H1 (cell line): ENCODE results near the gene TDRD9. TPM values are rescaled to one million over a fixed set of nuclear protein-coding genes. Genes with fewer than 3 reads are reported as not detected.

Source experiments
- CHD1 ChIP-seq: IDR thresholded peaks from 2 replicates; pipeline ENCODE4 v1.6.1; 2012; ENCODE audit warnings: low read depth, low read length, improper control_type of control experiment
- SRF ChIP-seq: IDR thresholded peaks from 2 replicates; pipeline ENCODE4 v1.6.1; 2011; ENCODE audit warnings: mild to moderate bottlenecking, low read depth, low read length, moderate library complexity
- TAF7 ChIP-seq: optimal IDR thresholded peaks from 2 replicates; pipeline ENCODE3; 2011; ENCODE audit warnings: low read depth, mild to moderate bottlenecking, inconsistent platforms, low read length, moderate library complexity, borderline replicate concordance
- polyA plus RNA-seq, 7 experiments: library from polyadenylated mRNA; depleted of rRNA in 3 of 7; stranded (reverse) in 5 of 7; unstranded in 2 of 7; fragments of >200 nt in 5 of 7; fragments of 200-250 nt in 2 of 7; gene quantifications; 1 replicate in 5 of 7; 2 replicates in 1 of 7; 4 replicates in 1 of 7; pipeline versions ENCODE4 v1.2.1 to v1.2.3, GENCODE V29; 2011 to 2013; ENCODE audit warnings: missing spikeins in 2 of 7, mixed read lengths in 2 of 7
- total RNA-seq: library from RNA; stranded (reverse); fragmentation: NEBNext Ultra II Directional; extraction: Animal tissue kit (Norgen Biotek cat#: 25700); gene quantifications from 2 replicates; pipeline ENCODE4 v1.2.1, GENCODE V29; 2021
- TF ChIP-seq, protein P1 (sequence below): IDR thresholded peaks from 2 replicates; pipeline ENCODE4 v1.6.1; 2012; ENCODE audit warnings: inconsistent platforms
- TF ChIP-seq, protein P2 (sequence below): fragments of 300-600 bp; sonication (generic); IDR thresholded peaks from 2 replicates; pipeline ENCODE4 v1.7.1; 2012; ENCODE audit warnings: low read length, moderate library complexity, mild to moderate bottlenecking, inconsistent platforms; ENCODE audit not compliant: insufficient replicate concordance

Gene TDRD9
- total and polyA plus RNA-seq, 2 of the 8 experiments (the other 6 are each of a cell fraction or from before 2014, with no cell fraction given) = not detected

DNA sequence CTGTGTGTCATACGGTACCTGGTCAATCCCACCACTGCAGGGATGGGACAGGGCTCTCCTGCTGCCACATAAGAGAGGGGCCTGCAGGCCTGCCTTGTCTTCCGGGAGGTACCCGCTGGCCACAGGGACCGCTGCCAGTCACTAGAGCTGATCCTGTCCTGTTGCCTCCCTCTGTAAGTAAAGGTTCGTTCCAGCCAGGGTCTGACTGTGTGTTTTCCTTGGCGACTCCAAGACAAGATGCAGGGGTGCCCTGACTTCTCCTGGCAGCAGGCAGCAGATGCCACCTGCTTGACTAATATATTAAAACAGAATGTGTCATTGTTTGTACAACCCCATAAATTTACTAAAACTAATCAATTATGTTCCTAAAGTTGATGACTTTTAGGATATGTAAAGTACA lies 115.8 kb downstream of the TDRD9 start (continued):
- TF ChIP-seq, protein P1, sequence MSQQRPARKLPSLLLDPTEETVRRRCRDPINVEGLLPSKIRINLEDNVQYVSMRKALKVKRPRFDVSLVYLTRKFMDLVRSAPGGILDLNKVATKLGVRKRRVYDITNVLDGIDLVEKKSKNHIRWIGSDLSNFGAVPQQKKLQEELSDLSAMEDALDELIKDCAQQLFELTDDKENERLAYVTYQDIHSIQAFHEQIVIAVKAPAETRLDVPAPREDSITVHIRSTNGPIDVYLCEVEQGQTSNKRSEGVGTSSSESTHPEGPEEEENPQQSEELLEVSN = no peak
- TF ChIP-seq CHD1 (no peak), TAF7 (no peak), SRF (no peak)
- TF ChIP-seq, protein P2, sequence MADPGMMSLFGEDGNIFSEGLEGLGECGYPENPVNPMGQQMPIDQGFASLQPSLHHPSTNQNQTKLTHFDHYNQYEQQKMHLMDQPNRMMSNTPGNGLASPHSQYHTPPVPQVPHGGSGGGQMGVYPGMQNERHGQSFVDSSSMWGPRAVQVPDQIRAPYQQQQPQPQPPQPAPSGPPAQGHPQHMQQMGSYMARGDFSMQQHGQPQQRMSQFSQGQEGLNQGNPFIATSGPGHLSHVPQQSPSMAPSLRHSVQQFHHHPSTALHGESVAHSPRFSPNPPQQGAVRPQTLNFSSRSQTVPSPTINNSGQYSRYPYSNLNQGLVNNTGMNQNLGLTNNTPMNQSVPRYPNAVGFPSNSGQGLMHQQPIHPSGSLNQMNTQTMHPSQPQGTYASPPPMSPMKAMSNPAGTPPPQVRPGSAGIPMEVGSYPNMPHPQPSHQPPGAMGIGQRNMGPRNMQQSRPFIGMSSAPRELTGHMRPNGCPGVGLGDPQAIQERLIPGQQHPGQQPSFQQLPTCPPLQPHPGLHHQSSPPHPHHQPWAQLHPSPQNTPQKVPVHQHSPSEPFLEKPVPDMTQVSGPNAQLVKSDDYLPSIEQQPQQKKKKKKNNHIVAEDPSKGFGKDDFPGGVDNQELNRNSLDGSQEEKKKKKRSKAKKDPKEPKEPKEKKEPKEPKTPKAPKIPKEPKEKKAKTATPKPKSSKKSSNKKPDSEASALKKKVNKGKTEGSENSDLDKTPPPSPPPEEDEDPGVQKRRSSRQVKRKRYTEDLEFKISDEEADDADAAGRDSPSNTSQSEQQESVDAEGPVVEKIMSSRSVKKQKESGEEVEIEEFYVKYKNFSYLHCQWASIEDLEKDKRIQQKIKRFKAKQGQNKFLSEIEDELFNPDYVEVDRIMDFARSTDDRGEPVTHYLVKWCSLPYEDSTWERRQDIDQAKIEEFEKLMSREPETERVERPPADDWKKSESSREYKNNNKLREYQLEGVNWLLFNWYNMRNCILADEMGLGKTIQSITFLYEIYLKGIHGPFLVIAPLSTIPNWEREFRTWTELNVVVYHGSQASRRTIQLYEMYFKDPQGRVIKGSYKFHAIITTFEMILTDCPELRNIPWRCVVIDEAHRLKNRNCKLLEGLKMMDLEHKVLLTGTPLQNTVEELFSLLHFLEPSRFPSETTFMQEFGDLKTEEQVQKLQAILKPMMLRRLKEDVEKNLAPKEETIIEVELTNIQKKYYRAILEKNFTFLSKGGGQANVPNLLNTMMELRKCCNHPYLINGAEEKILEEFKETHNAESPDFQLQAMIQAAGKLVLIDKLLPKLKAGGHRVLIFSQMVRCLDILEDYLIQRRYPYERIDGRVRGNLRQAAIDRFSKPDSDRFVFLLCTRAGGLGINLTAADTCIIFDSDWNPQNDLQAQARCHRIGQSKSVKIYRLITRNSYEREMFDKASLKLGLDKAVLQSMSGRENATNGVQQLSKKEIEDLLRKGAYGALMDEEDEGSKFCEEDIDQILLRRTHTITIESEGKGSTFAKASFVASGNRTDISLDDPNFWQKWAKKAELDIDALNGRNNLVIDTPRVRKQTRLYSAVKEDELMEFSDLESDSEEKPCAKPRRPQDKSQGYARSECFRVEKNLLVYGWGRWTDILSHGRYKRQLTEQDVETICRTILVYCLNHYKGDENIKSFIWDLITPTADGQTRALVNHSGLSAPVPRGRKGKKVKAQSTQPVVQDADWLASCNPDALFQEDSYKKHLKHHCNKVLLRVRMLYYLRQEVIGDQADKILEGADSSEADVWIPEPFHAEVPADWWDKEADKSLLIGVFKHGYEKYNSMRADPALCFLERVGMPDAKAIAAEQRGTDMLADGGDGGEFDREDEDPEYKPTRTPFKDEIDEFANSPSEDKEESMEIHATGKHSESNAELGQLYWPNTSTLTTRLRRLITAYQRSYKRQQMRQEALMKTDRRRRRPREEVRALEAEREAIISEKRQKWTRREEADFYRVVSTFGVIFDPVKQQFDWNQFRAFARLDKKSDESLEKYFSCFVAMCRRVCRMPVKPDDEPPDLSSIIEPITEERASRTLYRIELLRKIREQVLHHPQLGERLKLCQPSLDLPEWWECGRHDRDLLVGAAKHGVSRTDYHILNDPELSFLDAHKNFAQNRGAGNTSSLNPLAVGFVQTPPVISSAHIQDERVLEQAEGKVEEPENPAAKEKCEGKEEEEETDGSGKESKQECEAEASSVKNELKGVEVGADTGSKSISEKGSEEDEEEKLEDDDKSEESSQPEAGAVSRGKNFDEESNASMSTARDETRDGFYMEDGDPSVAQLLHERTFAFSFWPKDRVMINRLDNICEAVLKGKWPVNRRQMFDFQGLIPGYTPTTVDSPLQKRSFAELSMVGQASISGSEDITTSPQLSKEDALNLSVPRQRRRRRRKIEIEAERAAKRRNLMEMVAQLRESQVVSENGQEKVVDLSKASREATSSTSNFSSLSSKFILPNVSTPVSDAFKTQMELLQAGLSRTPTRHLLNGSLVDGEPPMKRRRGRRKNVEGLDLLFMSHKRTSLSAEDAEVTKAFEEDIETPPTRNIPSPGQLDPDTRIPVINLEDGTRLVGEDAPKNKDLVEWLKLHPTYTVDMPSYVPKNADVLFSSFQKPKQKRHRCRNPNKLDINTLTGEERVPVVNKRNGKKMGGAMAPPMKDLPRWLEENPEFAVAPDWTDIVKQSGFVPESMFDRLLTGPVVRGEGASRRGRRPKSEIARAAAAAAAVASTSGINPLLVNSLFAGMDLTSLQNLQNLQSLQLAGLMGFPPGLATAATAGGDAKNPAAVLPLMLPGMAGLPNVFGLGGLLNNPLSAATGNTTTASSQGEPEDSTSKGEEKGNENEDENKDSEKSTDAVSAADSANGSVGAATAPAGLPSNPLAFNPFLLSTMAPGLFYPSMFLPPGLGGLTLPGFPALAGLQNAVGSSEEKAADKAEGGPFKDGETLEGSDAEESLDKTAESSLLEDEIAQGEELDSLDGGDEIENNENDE = no peak
